GM21717 (cell line): ENCODE data around the gene RARG.
A peak's percentile ranks its signal among the peaks of the same experiment; 100 is the strongest.

ENCODE experiments used
- ATAC-seq: cut with Tn5 transposase; IDR thresholded peaks from one replicate; pipeline ENCODE4 v1.9.1; 2021; ENCODE audit warnings: mild to moderate bottlenecking, moderate library complexity; ENCODE audit not compliant: unreplicated experiment

RARG gene

GRCh38 chr12:53224061-53224896 lies 7.7 kb downstream of the RARG start:
- no peak for ATAC-seq

- no peak for ATAC-seq
These were observed 8.5 kb downstream of the RARG start for GRCh38 chr12:53223389-53224060.

GRCh38 chr12:53222806-53223261 lies 9.2 kb downstream of the RARG start:
- no peak for ATAC-seq

DNA sequence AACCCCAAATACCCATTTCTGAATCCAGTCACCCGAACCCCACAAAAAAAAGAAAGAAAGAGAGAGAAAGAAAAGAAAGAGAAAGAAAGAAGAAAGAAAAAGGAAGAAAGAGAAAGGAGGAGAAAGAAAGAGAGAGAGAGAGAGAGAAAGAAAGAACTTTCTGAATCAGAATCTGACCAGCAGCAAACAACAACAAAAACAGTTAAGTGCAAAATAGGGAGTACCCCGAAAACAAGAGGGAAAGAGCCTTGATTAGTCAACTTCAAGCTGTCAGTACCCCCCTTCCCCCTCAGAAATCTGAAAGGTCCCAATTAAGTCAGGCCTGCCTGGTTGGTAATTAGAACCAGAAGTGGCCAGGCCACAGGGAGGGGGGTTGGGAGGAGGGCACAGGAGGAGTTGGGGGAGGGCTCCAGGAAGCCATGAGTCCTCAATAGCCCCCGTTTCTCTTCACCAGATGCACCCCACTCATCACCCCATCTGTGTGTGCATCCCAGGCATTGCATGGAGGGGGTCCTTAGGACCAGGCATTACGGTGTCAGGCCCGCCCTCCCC lies 9.8 kb downstream of the RARG start:
- ATAC-seq = no peak

DNA sequence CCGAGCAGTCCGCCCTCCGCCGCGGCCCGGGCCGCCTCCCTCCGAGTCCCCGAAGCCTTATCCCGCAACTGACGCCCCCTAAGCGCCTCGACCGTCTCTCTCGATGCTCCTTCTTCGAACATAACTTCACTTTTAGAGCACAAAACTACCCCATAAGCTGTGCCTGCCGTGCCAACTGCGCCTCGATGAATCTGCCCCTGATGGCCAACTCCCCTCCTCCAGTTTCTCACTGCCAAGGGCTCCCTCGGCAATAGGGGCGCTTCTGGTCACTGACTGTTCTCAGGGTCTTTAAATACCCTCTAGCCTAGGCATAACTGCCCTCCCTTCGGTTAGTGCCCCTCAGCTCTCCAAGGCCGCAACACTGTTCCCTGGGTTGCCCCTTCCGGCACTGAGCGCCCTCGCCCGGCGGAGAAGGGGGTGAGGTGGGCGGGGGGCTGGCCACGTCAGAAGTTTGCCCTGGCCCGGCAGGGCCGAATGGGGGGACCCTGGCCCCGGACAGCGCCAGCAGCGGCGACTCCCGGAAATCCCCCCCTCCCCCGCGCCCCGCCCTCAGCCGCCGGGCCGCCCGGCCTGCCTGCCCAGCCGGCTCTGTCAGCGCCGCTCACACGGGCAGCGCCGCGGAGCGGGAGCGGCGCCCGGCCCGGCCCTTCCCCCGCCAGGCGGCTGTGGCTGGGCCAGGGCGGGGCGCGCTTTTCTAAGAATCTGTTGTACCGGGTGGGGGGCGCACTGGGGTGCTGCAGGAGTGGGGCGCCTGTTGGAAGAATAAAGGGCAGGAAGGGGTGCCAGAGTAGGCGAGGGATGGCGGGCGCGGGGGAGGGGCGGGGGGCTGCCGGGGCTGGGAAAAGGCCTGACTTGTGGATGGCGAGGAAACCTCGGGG lies 10.6 kb downstream of the RARG start:
- ATAC-seq = peak; percentile 32

- ATAC-seq = peak; percentile 39
These were observed 11.3 kb downstream of the RARG start for GRCh38 chr12:53220694-53221202.

DNA sequence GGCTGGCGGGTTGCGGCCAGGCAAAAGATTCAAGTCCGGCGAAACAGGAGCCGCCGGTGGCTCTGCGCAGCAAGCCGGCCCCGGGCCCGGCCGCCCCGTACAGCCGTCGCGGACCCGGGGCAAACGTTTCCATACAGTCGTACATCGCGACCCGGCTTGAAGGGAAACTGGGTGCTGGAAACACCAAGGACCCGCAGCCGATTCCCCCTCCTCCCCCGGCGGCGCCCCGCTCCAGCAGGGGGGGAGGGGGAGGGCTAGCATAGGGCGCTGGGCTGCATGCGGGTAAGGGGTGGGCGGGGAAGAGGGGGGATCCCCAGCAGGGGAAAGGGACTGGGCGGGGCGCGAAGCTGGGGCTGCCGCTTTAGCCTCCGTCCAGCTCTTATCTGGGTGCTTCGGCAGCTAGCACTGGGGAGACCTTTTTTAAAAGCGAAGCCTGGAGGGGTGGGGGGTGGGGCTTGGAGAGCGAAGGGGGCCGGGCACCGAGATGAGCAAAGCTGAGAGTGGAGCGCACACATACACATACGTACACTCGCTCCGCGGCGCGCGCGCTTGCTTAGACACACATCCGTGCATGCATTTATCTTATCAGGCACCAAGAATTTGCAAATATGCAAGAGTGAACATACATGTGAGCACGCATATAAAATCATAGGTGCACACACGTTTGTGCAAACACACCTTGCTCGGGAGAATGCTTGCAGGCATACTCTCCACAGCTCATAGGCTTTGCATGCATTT lies 11.9 kb downstream of the RARG start:
- ATAC-seq = peak; percentile 30

GRCh38 chr12:53219292-53219955 lies 12.6 kb downstream of the RARG start:
- ATAC-seq = no peak

DNA sequence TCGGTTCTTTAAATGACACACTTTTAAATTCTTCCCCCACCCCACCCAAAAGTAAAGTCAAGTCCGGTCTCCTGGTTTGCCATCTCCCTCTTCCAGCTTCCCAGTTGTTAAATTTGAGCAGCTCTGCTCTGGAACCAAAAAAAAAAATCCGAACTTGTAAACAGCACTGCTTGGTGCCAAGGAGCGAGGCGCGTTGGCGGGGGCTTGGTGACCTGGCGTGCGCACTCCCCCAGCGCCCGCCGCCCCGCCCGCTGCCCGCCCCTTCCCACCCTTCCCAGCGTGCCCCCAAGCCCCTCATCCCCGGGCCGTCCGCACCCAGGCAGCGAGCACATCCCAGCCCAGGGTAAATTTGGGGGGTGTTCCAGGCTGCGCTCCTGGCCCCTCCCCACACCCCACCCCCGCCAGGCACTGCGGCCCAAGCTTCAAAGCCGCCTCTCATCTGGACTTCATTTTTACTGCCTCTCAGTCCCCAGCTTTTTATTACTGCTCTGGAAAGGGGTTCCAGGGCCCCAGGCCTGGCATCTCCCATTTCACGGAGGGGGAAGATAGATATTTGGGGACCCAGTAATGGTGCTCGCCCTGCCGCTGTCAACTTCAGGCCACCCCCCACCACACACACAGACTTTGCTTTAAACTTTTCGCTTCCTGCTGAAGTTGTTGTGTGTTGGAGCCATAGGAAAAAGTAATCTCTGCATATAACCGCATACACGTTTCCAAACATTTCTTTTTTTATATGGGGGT lies 13.3 kb downstream of the RARG start:
- no peak for ATAC-seq

DNA sequence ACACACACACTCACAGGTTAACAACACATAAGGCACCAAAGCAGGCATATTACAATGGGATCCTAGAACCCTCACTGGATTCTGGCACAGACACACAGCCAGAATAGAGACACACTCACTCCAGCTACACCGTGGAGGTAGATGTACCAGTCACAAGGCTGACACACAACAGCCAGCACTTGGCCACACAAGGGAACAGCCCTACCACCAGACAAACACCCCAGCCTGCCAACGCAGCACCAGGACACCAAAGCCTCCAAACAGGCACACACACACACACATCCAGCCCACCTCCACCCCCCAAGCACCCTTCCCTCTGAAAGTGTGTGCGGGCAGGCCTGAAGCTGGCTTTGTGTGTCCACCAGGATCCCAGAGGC lies 14.1 kb downstream of the RARG start:
- ATAC-seq = no peak

DNA sequence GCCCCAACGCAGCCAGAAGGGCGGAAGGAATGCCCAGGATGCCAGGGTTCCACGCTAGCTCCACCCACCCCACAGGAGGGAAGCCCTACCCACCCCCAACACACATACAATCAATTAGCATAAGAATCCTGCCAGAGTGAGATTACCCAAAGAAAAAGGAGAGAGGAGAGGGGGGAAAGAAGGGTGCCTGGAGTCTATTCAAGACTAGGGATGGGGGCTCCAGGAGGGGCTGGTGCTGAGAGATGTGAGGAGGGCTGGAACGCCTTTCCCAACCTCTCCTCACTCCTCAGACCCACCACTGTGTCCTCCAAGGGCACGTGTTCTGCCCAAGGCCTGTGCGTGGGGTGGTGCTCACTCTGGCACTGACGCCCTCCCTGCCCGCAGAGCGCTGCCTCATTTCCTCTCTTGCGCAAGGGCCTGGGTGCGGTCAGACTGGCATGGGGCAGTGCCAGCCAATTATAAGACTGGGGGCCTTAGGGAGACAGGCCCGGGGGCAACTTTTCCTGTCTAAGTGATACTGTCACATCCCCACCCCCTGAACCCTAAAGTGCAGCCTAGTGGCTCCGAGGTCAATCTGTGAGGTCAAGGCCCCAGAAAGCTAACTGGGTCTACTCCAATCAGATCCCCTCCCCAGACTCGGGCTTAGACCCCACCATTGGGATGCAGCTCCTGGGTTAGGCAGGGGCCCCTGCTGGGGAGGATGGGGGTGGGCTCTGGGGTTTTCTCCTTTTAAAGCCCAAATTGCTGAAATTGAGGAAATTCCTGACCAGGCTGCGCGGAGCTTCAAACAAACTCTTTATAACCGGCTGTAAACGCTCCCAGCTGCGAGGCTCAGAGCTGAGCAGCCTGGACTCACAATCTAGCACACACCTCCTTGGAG lies 14.7 kb downstream of the RARG start:
- no peak for ATAC-seq

GRCh38 chr12:53215497-53215896 lies 16.5 kb downstream of the RARG start:
- ATAC-seq = no peak

DNA sequence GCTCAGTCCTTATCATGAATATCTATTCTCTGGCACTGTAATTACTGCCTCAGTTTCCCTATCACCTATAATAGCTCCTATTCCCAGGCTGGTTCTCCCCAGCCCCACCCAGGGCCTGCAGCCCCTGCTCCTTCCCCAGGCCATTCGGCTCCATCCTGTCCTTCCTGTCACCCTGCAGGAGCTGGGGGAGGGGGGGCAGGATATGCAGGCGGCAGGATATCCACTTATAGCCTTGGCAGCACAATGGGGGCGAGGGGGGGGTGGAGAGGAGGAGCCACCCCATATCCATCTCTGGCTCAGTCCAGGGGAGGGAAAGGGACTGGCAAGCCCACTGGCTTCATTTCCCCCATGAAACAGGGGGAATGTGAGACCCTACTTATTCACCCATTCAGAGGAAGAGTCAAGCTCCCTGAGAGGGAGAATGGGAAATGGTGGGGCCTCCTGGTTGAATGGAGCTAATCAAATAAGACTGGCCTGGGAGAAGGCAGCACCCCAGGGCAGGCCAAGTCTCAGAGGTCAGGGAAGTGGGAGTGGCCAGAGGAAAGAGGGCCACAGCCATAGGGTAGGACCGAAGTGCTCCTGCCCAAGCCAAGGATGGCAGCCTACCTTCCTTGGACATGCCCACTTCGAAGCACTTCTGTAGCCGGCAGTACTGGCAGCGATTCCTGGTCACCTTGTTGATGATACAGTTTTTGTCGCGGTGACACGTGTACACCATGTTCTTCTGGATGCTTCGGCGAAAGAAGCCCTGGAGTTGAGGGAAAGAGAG lies 17.1 kb downstream of the RARG start:
- ATAC-seq = no peak

GRCh38 chr12:53214221-53214620 lies 17.8 kb downstream of the RARG start:
- ATAC-seq = no peak

- no peak for ATAC-seq
These were observed 18.7 kb downstream of the RARG start for GRCh38 chr12:53213348-53213747.

DNA sequence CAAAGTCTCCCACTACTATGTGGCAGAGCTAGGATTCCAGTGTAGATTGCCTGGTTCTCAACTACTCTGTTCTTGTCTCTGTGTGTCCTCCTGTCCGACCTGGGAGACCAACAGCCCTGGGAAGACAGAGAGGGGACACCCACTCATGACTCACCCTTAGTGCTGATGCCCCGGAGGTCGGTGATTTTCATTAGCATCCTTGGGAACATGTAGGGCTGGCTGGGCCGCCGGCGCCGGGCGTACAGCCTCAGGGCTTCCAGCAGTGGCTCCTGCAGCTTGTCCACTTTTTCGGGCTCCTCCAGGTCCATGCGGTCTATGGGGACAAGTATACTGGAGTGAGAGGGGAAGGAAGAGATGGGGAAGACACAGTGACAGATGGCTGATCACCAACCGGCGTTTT lies 19.1 kb downstream of the RARG start:
- no peak for ATAC-seq
